Trophoblast cell (in vitro differentiated cells and primary cell): ENCODE results near the gene PTPRN2.

Experiments
- DNase-seq, 2 donors: peaks; one replicate each; pipeline ENCODE4 v3.0.0-alpha.2; 2016
- H2AFZ ChIP-seq: 2 replicates; pipeline ENCODE4 v1.6.1; 2013; ENCODE audit warnings: low read length, moderate library complexity, mild to moderate bottlenecking; ENCODE audit not compliant: insufficient read depth, poor library complexity
- H2AK5ac ChIP-seq: 2 replicates; pipeline ENCODE4 v1.6.1; 2013; ENCODE audit warnings: mild to moderate bottlenecking, low read length
- H2BK120ac ChIP-seq: 2 replicates; pipeline ENCODE4 v1.6.1; 2013; ENCODE audit warnings: low read length, mild to moderate bottlenecking, moderate library complexity; ENCODE audit not compliant: insufficient read depth, poor library complexity
- H2BK12ac ChIP-seq: 2 replicates; pipeline ENCODE4 v1.6.1; 2013; ENCODE audit warnings: mild to moderate bottlenecking, low read length, moderate library complexity
- H2BK5ac ChIP-seq: 2 replicates; pipeline ENCODE4 v1.6.1; 2013; ENCODE audit warnings: low read length, low read depth, moderate library complexity, mild to moderate bottlenecking; ENCODE audit not compliant: poor library complexity
- H3K14ac ChIP-seq: 2 replicates; pipeline ENCODE4 v1.6.1; 2013; ENCODE audit warnings: mild to moderate bottlenecking, low read length
- H3K18ac ChIP-seq: 2 replicates; pipeline ENCODE4 v1.6.1; 2013; ENCODE audit warnings: mild to moderate bottlenecking, low read length
- H3K23ac ChIP-seq: 2 replicates; pipeline ENCODE4 v1.6.1; 2013; ENCODE audit warnings: low read length
- H3K27ac ChIP-seq: 2 replicates; pipeline ENCODE4 v1.5.1; 2013; ENCODE audit warnings: low read depth, mild to moderate bottlenecking, inconsistent platforms, low read length, moderate library complexity
- H3K27me3 ChIP-seq: 2 replicates; pipeline ENCODE4 v1.6.1; 2013; ENCODE audit warnings: inconsistent platforms, mild to moderate bottlenecking, low read length, moderate library complexity; ENCODE audit not compliant: insufficient read depth
- H3K36me3 ChIP-seq, 2 experiments: 1 replicate in 1 of 2; 2 replicates in 1 of 2; pipeline ENCODE4 v1.6.1; 2013; ENCODE audit warnings: low read length in 2 of 2, mild to moderate bottlenecking in 2 of 2, moderate library complexity in 1 of 2; ENCODE audit not compliant: insufficient read depth in 2 of 2, control insufficient read depth in 1 of 2
- H3K4ac ChIP-seq: 2 replicates; pipeline ENCODE4 v1.6.1; 2013; ENCODE audit warnings: low read depth, mild to moderate bottlenecking, low read length, moderate library complexity
- H3K4me1 ChIP-seq, 2 experiments: 1 replicate in 1 of 2; 2 replicates in 1 of 2; pipeline ENCODE4 v1.6.1; 2013; ENCODE audit warnings: low read length in 2 of 2, mild to moderate bottlenecking in 2 of 2, moderate library complexity in 1 of 2; ENCODE audit not compliant: insufficient read depth in 2 of 2, control insufficient read depth in 1 of 2
- H3K4me2 ChIP-seq: 2 replicates; pipeline ENCODE4 v1.6.1; 2013; ENCODE audit warnings: inconsistent platforms, mild to moderate bottlenecking, low read length, moderate library complexity
- H3K4me3 ChIP-seq: 2 replicates; pipeline ENCODE4 v1.5.1; 2013; ENCODE audit warnings: mild to moderate bottlenecking, low read depth, low read length, inconsistent platforms
- H3K79me1 ChIP-seq: one replicate; pipeline ENCODE4 v1.6.1; 2013; ENCODE audit warnings: low read length
- H3K79me2 ChIP-seq: 2 replicates; pipeline ENCODE4 v1.6.1; 2013; ENCODE audit warnings: low read length, mild to moderate bottlenecking; ENCODE audit not compliant: control insufficient read depth, insufficient read depth, poor library complexity
- H3K9ac ChIP-seq: 2 replicates; pipeline ENCODE4 v1.6.1; 2013; ENCODE audit warnings: mild to moderate bottlenecking, low read length
- H3K9me3 ChIP-seq: 2 replicates; pipeline ENCODE4 v1.6.1; 2013; ENCODE audit warnings: low read depth, mild to moderate bottlenecking, control low read depth, inconsistent platforms, low read length; ENCODE audit not compliant: insufficient read depth
- H4K12ac ChIP-seq: 2 replicates; pipeline ENCODE4 v1.6.1; 2013; ENCODE audit warnings: low read depth, mild to moderate bottlenecking, low read length, moderate library complexity
- H4K8ac ChIP-seq: 2 replicates; pipeline ENCODE4 v1.6.1; 2013; ENCODE audit warnings: low read depth, mild to moderate bottlenecking, low read length, moderate library complexity
- H4K91ac ChIP-seq: one replicate; pipeline ENCODE4 v1.6.1; 2013; ENCODE audit warnings: low read depth, mild to moderate bottlenecking, low read length, moderate library complexity
- WGBS: extraction: QIAGEN DNeasy Blood & Tissue Kit; methylation state at CpG from one replicate; pipeline ENCODE4 v1.1.7; 2013; ENCODE audit warnings: missing lambda C conversion rate; ENCODE audit not compliant: insufficient read length, insufficient coverage; ENCODE audit errors: extremely low coverage; 5-methylcytosine and 5-hydroxymethylcytosine counted together

The PTPRN2 gene

GRCh38 chr7:157553256-157553655, 1034.4 kb downstream of the PTPRN2 start:
- no peaks in the 10 kb centered on the region for H3K36me3 ChIP-seq
- H3K4me3 ChIP-seq = no peak overlapping the region
- no peaks in the 10 kb centered on the region for H3K4me1 ChIP-seq
- H2BK12ac ChIP-seq = no peak overlapping the region
- H4K8ac ChIP-seq = no peak overlapping the region
- H3K4ac ChIP-seq = no peak overlapping the region
- DNase-seq = no peak
- no peak overlapping the region for H4K91ac ChIP-seq
- no peak overlapping the region for H2AFZ ChIP-seq
- no peak overlapping the region for H2BK5ac ChIP-seq
- no peak overlapping the region for H3K4me2 ChIP-seq
- no peak overlapping the region for H3K9ac ChIP-seq
- no peaks in the 10 kb centered on the region for H3K79me2 ChIP-seq
- no peak overlapping the region for H3K23ac ChIP-seq
- no peak overlapping the region for H2BK120ac ChIP-seq
- H3K9me3 ChIP-seq = peaks cover 15% of the 10 kb centered on the region
- no peak overlapping the region for H3K18ac ChIP-seq
- WGBS = no CpG with 5 or more reads among the region's 18 CpGs
- H3K27me3 ChIP-seq = no peaks in the 10 kb centered on the region
- no peak overlapping the region for H4K12ac ChIP-seq
- no peaks in the 10 kb centered on the region for H3K79me1 ChIP-seq
- H3K14ac ChIP-seq = no peak overlapping the region
- no peak overlapping the region for H3K27ac ChIP-seq
- H2AK5ac ChIP-seq = no peak overlapping the region

GRCh38 chr7:157552295-157552993, 1035.2 kb downstream of the PTPRN2 start:
- Histone ChIP-seq H3K4me3 (no peak overlapping the region), H3K79me2 (no peaks in the 10 kb centered on the region), H3K4me1 (no peaks in the 10 kb centered on the region), H2AK5ac (no peak overlapping the region), H3K23ac (no peak overlapping the region), H4K8ac (no peak overlapping the region), H3K18ac (no peak overlapping the region), H2BK120ac (no peak overlapping the region), H3K4me2 (no peak overlapping the region), H3K27ac (no peak overlapping the region), H3K4ac (no peak overlapping the region), H3K79me1 (no peaks in the 10 kb centered on the region), H4K12ac (no peak overlapping the region), H3K36me3 (no peaks in the 10 kb centered on the region), H3K14ac (no peak overlapping the region), H2BK12ac (no peak overlapping the region), H3K9ac (no peak overlapping the region), H2AFZ (no peak overlapping the region), H2BK5ac (no peak overlapping the region), H3K27me3 (no peaks in the 10 kb centered on the region), H4K91ac (no peak overlapping the region), H3K9me3 (peaks cover 15% of the 10 kb centered on the region)
- WGBS = no CpG with 5 or more reads among the region's 26 CpGs
- no peak for DNase-seq

DNA sequence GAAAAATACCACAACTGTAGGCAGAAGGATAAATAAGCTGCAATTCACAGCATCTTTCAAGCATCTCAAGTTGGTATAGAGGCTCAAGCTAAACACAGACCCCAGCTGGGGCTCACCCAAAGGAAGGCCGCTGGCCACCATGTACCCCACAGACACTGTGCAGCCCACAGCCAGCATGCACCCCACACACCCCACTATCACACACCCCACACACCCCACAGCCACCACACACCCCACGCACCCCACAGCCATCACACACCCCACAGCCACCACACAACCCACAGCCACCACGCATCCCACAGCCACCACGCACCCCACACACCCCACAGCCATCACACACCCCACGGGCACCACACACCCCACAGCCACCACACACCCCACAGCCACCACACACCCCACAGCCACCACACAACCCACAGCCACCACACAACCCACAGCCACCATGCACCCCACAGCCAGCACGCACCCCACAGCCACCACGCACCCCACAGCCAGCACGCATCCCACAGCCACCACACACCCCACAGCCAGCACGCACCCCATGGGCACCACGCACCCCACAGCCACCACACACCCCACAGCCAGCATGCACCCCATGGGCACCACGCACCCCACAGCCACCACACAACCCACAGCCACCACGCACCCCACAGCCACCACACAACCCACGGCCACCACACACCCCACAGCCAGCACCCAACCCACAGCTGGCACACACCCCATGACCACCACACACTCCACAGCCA, 1036.1 kb downstream of the PTPRN2 start:
- H4K8ac ChIP-seq = no peak overlapping the region
- no peak overlapping the region for H4K91ac ChIP-seq
- H3K79me1 ChIP-seq = no peaks in the 10 kb centered on the region

GRCh38 chr7:157550300-157551275, 1037.0 kb downstream of the PTPRN2 start:
- Histone ChIP-seq H3K14ac (no peak overlapping the region), H3K36me3 (no peaks in the 10 kb centered on the region), H2BK5ac (no peak overlapping the region), H2AFZ (no peak overlapping the region), H3K27ac (no peak overlapping the region), H2BK12ac (no peak overlapping the region), H4K12ac (no peak overlapping the region), H3K4me1 (no peaks in the 10 kb centered on the region), H4K91ac (no peak overlapping the region), H3K23ac (no peak overlapping the region), H2AK5ac (no peak overlapping the region), H3K4me2 (no peak overlapping the region), H3K4me3 (no peak overlapping the region), H3K9ac (no peak overlapping the region), H3K9me3 (no peaks in the 10 kb centered on the region), H3K27me3 (no peaks in the 10 kb centered on the region), H4K8ac (no peak overlapping the region), H3K18ac (no peak overlapping the region), H3K79me1 (no peaks in the 10 kb centered on the region), H2BK120ac (no peak overlapping the region), H3K79me2 (no peaks in the 10 kb centered on the region), H3K4ac (no peak overlapping the region)
- no CpG with 5 or more reads among the region's 31 CpGs for WGBS
- DNase-seq = no peak

More for the DNA sequence above, 1036.1 kb downstream of the PTPRN2 start:
- Histone ChIP-seq H3K14ac (no peak overlapping the region), H4K12ac (no peak overlapping the region), H3K4me1 (no peaks in the 10 kb centered on the region), H3K79me2 (no peaks in the 10 kb centered on the region), H2BK120ac (no peak overlapping the region), H3K9ac (no peak overlapping the region), H2BK12ac (no peak overlapping the region), H2AFZ (no peak overlapping the region), H2BK5ac (no peak overlapping the region), H3K9me3 (peaks cover 6% of the 10 kb centered on the region), H3K36me3 (no peaks in the 10 kb centered on the region), H3K4ac (no peak overlapping the region), H3K27ac (no peak overlapping the region), H3K23ac (no peak overlapping the region), H3K27me3 (no peaks in the 10 kb centered on the region), H3K4me3 (peak overlapping the region; percentile 40), H3K4me2 (no peak overlapping the region), H3K18ac (no peak overlapping the region), H2AK5ac (no peak overlapping the region)
- WGBS = no CpG with 5 or more reads among the region's 13 CpGs
- no peak for DNase-seq
